Activated effector memory CD4-positive, alpha-beta T cell treated with anti-CD3 and anti-CD28 coated beads, Interleukin-2, amount 50 U/mL, for 16 hours (primary cell): Measurements from ENCODE around the gene RNF32.
A peak's percentile ranks its signal among the peaks of the same experiment; 100 is the strongest.

ENCODE experiments used
- DNase-seq: peaks from one replicate; pipeline ENCODE4 v3.0.0-alpha.2; 2020

Gene RNF32

DNA sequence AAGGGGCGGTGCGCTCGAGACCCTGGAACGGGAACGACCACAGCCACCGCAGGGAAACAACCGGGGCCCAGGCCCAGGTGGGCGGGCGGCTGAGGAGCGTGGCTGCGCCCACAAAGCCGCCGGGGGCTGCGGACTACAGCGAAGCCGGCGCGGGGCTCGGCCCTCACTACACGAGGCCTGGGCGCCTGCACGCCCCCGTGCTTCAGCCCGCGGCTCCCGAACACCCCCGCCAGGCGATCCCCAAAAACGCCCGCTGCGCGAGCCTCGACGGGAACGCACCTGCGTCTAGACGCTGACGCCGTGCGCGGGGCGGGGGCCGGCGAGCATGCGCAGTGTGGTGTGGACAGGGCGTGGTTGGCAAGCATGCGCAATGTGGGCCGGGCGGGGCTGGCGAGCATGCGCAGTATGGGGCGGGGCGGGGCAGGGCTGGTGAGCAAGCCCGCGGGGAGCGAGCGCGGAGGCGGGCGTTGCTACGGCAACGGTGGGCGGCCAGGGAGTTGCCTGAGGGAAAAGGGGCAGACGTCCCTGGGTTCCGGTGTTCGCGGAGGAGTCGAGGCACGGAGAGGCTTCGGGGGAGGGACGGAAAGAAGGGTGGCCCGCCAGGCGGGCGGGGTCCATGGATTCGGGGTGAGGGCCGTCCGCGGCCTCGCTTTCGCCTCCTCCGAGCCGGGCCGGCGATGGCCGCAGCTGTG, at the start of gene RNF32:
TSS of gene RNF32 (plus strand) at position 518 of the 692 bp plus-strand sequence. CDS start 3,104 bp downstream, outside the sequence.
- peak; percentile 99 for DNase-seq

DNA sequence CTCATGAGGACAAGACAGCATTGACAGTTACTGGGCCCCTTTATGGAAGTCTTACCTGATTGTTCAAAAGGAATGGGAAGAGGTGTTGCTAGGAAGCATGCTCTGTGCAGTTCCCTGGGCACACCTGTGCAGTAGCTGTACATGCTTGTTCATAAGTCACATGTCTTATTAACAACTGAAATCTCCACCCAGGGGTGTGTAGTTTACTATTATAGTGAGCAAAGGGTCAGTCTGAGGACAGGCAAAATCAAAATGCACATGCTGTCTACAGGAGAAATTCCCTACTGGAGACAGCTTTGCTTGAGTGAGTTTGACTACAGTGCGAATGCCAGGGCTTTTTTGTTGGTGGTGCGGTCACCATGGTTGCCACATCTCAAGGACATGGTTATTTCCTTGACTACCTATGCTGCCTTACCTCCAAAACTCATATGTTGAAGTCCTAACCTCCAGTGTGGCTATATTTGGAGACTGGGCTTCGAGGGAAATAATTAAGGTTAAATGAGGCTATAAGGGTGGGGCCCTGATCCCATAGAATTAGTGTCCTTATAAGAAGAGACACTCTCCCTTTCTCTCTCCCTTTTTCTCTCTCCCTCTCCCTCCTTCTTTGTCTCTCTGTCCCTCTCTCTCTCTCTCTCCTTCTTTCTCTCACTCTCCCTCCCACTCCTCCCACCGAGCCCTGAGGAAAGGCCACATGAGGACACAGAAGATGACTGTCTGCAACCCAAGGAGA, 48.3 kb upstream of the RNF32 start:
- DNase-seq, result no peak

DNA sequence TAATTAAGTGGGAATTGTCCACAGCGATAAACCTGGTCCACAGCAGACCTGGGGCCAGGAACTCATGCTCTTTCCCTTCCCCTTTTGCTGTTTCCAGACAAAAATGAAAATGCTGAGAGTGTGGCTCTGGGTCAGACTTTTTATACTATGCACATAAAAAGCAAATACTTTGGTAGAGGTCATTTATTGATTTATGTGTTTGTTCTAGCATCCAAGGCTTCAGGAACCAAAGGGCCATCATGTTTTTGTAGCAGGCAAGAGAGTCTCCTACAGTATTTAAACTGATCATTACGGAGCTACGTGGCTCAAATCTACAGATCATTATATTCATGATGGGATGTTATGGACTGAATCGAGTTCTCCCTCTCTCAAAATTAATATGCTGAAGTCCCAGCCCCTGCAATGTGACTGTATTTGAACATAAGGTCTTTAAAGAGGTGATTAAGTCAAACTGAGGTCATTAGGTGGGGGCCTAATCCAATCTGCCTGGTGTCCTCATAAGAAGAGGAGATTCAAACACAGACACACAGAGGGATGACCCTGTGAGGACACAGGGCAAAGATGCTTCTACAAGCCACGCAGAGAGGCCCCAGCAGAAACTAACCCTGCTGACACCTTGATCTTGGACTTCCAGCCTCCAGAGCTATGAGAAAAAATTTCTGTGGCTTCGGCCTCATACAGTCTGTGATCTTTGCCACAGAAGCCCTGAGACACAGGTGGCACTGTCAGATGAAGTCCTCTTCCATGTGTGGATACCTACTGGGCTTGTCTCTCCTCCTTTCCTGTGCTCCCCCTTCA, 46.1 kb upstream of the RNF32 start:
- no peak for DNase-seq

DNA sequence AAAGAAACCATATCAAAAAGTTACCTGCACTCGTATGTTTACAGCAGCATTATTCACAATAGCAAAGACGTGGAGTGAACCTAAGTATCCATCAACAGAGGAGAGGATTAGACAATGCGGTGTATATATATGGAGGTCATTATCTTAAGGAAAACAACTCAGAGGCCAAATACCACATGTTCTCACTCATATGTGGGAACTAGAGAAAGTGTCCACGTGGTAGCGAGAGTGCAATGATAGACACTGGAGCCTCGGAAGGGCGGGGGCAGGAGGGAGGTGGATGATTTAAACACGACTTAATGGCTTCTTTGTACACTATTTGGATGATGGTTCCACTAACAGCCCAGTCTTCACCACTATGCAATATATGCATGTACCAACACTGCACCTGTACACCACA, 40.1 kb upstream of the RNF32 start:
- no peak for DNase-seq

DNA sequence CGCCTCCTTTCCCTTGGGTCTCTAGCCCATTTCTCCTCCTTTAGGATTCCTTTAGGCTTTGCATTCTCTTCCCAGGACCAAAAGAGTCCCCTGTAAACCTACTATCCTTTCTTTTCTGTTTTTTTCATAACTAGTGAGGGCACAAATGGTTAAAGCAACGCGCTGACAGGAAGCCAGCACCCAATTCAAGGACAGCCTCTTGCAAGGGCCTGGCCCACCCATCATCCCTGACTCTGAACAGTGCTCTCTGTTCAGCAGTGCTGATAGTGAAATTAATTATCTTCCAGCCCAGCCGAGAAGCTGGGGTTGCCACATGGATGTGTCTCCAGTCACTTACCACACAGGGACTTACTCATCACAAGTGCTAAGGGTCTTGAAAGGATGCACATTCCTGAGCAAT, 38.3 kb upstream of the RNF32 start:
- no peak for DNase-seq

DNA sequence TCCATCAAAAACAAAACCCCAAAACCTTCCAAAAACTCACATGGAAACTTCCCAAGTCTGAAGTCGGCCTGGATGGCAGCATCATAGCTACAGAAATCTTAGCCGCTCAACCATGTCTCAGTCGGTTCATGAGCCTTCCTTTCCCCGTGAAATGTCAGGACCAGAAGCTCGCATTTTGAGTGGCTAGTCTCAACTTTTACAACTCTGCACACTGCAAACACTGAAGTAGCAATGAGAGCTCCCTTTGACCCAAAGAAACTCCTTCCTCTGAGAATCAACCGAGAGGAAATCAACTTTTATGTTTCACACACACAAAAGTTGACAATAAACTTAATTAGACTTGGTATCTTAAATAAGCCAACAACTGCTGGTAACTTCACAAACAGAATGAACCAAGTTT, 37.6 kb upstream of the RNF32 start:
- DNase-seq, result no peak

DNA sequence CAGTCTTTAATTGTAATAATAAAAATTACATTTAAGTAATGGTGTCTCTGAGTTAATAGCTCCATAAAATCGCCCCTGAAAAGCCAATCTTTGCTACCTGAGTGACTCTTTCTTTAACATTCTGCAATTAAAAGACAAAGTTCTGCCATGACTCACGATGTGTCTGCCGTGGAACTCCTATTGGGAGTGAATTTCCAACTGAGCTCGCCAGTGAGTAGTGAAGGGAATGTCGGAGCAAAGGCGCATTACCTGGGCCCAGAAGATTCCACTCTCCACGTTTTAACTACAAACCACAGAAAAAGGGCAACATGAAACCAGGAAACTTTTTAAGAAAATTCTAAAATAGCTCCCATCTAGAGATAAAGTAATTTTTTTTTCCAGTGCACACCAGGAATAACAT, 36.9 kb upstream of the RNF32 start:
- DNase-seq, result no peak

DNA sequence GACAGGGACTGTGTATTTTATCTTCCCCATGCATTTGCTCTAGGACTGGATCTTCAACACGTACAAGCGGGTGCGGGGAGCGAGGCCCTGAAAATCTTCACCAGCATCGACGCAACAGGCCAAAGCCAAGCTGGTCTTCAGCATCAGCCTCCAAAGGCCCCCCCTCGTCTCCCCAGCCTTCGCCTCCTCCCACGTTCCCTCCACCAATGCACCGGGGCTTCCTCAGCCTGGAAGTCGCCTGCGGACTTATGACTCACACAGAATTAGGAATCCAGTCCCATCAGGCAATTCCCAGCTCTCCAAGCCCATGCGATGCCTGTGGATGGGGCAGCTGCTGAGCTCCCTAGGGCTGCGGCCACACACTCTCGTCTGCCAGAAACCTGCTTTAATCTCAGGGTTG, 36.3 kb upstream of the RNF32 start:
- no peak for DNase-seq

DNA sequence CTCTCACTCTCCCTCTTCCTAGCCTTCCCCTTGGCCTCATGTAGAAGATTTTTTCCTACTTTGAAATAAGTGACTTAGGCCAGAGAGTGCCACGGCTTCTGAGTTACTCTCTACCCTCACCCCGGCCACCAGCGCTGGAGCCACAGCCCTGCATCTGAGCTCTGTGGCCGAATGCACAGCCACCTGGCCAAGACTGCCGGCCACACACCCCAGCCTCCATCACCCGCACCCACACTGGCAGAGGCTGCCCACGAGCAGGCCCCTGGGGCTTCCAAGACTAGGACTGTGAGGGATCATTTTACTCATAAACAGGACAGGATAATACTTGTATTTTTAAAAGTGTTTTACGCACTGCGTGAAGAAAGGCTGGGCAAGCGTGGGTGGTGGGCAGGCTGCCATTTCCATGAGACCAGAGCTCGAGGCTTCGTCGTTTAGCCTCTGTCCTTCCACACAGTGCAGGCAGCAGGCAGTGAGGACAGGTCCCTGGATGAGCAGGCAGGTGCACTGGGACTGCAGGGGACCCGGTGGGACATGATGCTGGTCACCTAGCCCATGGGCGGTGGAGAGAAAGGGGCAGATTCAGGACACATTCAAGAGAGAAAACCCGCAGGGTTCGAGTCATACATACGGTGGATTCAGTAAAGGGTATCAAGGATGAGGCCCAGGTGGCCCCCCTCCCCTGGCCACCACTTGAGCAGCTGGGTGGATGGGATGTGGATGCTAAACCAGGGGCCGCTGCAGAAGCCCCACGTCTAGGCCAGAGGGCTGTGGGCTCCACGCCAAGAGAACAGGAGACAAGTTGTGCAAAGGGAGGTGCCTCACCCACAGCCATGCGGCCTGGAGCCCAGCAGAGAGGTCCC, 35.5 kb upstream of the RNF32 start:
- no peak for DNase-seq

DNA sequence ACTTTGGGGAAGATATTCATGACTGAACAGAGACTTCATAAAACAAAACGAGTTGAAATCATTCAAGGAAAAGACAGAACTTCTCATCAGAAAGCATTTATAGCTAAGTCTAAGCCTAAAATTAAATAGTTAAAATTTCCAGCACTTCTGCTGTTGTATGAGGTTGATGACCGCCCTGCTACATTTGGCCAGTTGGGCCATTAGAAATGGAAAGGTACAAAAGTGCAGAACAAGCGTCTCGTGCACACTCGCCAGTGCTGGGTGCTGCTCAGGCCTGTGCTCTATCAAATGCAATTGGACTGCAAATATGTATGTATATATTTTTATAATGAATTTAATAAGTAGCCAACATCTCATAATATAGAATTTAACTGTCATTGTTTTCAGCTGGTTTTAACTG, 34.4 kb upstream of the RNF32 start:
- no peak for DNase-seq

DNA sequence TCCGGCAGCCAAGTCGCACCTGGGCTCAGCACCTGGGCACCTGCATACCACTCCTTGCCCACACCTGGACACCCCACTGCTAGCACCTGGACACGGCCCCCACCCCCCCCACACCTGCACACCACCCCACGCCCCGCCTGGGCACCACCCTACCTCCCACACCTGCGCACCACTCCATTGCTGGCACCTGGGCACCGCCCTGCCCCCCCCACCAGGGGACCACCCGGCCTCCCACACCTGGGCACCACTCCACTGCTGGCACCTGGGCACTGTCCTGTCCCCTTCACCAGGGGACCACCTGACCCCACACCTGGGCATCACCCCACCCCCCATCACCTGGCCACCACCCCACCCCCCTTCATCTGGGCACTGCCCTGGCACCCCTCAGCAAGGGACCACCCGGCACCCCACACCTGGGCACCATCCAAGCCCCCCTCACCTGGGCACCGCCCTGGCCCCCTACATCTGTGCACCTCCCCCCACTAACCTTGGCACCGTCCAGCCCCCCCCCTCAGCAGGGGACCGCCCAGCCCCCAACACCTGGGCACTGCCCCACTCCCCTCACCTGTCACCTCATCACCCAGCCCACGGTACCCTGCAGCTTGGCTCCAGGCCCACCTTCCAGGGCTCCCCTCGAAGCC, 33.8 kb upstream of the RNF32 start:
- no peak for DNase-seq

DNA sequence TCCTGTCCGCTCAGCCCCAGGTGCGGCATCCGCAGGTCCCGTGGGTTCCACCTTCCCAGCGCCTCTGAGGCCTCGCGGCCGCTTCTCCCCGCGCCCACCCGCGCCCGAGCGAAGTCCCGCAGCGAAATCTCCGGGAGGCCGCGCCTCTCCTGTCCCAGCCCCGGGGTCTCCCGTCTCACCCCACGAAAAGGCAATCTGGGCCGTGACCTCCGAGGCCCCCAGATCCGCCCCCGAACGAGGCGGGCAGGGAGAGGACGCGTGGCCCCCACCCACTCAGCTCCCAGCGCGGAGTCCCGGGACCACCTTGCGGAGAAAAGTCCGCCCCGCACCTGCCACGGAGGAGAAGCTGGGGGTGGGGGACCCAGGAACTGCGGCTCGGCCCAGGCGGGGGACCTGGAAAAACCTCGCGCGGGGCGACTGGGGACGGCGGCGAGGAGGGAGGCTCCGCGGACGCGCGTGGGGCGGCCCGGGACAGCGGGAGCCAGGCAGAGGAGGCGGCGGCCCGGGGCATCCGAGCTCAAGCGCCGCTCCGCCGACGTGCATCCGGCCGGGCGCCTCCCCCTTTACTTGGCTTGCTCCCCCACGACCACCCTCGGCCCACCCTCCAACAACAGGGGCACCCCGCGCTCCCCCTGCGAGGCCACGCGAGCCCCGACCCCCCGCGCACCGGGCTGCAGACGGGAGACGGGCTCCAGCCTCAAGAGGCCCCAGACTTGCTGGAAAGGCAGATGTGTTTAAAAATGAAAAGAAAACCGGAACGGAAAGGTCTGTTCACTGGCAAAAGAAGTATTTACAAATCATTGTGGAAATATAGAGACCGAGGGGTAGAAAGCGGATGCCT, 33.0 kb upstream of the RNF32 start:
- peak; percentile 62 for DNase-seq

DNA sequence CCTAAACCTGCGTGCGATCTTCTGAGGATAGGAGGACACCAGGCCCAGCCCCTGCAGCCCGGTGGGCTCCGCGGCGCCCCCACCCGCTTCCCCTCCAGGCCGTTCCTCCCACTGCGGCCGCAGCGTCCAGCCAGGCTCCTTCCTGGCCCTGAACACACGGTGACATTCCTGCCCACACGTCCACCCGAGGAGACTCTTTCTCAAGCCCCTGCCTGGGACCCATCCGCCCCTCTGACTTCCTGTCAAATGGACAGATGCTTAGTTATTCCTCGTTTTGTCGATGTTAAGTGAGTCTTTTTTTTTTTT, 32.4 kb upstream of the RNF32 start:
- no peak for DNase-seq

DNA sequence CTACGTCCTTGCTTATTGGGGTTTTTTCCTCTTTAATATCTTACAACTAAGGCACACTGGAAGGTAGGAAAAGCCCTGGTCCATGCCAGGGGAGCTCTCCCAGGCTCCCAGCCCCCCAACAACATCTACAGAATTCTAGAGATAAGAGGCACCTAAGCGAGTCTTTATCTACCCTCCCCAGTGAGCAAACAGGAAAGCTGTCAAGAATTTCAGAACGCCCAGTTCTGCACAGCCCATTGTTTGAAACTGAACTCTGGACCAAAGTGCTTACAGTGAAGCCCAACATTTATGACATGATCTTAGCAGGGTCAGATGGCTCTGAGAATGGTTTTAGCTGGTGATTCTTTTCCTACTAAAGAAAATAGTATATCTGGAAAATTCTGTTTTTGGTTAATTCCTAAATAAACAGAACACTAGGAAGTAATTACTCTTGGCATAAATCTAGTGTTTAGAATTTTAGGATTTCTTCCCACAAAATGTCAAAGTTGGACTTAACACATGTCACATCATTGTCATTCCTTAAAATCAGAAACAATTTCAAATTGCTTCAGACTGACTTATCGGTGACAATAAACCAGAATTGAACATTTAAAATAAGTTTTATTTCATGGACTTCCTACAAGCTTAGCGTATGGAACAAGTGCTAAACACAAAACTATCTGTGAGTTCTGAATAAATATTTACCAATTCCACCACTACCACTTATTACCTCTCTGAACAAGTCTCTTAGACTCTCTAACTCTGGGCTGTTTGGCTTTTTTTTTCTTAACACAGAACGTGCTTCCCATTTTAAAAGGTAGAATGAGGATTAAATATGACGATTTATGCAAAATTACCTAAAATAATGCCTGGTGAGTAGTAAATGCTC, 31.3 kb upstream of the RNF32 start:
- no peak for DNase-seq

DNA sequence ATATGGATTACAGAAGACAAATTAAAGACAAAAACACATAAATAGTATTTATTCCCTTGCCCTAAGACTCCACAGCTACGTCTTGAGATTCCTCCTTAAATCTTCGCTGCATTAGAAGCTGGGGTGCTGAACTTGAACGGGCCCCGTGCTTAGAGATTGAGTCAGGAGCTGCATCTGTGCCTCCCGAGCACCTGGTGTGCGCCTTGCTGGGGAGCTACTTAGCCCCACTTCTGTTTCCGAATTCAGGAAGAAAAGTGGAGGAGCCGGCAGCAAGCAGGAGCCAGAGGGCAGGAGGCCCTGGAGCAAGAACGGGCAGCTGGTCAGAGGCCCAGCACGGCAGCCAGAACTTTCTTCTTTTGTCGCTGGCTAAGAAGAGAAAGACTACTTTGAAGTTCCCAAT, 30.4 kb upstream of the RNF32 start:
- no peak for DNase-seq

DNA sequence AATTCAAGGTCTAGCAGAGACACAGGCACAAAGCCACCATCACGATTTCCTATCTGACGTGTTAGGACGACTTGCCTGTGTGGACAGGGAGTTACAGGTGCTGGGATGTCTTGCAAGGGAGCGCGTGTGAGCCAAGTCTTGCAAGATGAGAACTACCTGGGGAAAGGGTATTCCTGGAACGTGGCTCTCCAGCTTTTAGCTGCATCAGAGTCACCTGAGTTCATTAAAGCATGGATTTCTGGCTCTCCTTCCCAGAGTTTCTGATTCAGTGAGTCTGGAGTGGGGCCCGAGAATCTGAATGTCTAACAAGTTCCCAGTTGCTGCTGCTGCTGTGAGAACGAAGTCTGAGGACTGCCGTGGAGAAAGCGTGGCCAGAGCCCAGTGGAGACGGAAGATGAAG, 30.0 kb upstream of the RNF32 start:
- DNase-seq, result no peak

DNA sequence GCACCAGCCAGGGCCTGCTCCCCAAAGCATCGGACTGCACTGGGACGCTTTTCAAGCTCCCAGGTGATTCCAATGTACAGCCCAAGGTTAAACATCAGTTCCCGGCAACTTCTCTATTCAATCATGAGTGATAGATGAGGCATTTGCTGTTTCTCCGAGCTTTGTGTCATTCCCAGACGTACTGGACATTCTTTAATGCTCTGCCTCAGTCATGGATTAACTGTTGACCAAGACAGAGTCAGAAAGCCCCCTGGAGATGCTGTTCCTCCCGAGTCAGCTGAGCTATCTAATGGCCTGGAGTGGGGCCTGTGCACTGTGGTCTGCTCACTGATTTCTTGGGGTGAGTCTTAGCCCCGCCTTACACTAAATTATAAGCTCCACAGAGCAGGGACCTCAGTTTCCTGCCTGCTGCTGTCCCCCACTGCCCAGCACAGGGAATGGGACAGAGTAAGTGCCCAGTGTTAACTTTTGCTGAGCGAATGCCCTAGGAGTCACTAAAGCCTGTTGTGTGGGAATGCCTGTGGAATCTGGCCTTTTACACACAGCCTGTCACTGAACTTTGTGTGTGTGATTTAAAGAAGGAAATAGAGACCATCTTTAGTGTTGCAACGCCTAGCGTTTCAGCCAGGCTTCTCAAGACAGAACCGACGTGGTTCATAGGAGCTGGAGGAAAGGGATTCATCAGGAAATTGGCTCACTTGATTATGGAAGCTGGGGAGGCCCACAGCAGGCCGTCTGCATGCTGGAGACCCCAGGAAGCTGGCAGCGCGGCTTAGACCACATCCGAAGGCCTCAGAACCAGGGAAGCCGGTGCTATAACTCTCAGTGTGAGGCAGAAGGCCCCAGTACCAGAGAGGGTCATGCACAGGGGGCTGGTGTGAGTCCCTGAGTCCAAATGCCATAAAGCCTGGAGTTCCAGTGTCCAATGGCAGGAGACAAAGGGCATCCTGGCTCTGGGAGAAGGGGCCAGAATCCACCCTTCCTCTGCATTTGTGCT, 29.3 kb upstream of the RNF32 start:
- no peak for DNase-seq

DNA sequence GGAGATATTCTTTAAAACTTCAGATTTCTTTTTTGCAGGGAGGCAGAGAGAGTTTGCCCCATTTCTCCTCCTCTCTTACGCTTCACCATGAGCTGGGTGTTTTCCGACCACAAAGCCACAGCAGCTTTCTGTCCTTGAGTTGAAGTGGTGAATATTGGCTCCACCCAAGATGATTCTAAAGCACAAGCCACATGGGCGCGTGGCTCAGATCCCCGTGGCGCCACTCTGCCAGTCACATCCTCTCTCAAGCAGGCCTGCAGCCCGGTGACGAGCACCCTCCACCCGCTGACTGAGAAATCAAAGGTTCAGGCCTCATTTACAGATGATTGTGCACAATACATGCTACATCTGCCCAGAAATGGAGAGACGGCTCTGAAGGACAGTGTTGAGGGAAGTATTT, 27.6 kb upstream of the RNF32 start:
- peak; percentile 90 for DNase-seq
